A549 (cell line): ENCODE results near the gene RASGEF1C. TPM values are rescaled to one million over a fixed set of nuclear protein-coding genes. Genes with fewer than 3 reads are reported as not detected.

Experiments
- ATAC-seq, 2 experiments: fragments of 200-7000 bp in 1 of 2; fragments of >200 bp in 1 of 2; cut with Nextera tagmentation in 1 of 2; cut with Tn5 transposase in 1 of 2; 3 replicates each; pipeline versions ENCODE4 v1.8.0 to v1.9.1; 2018 to 2020; ENCODE audit warnings: mild to moderate bottlenecking in 1 of 2, moderate library complexity in 1 of 2
- CTCF ChIA-PET: fragments of 300-600 bp; sonication (Branson Sonifier 250); formaldehyde crosslinking; extraction: SDS; loops from one replicate; lab custom pipeline; 2021; ENCODE audit warnings: antibody characterized with exemption, inconsistent platforms; lab: Yijun Ruan, JAX
- POLR2A ChIA-PET: fragments of 350-600 bp; formaldehyde crosslinking; extraction: SDS; loops from one replicate; lab custom pipeline; 2021; ENCODE audit warnings: antibody characterized with exemption, inconsistent platforms; lab: Yijun Ruan, JAX
- DNase-seq, 2 experiments: peaks; one replicate each; pipeline versions ENCODE4 v3.0.0 to v3.0.0-alpha.2; 2011 to 2016; ENCODE audit warnings: low read depth in 1 of 2, low spot score in 1 of 2
- FAIRE-seq: peaks from 2 replicates; lab custom pipeline; 2011; peaks lifted over from hg19 to GRCh38; lab: Jason Lieb, UNC
- H3K27ac ChIP-seq, 2 experiments: fragments of >200 bp; sonication (Bioruptor Twin); formaldehyde crosslinking; 3 replicates each; pipeline ENCODE4 v1.5.1; 2016 to 2017
- H3K4me1 ChIP-seq: fragments of >200 bp; sonication (Bioruptor Twin); formaldehyde crosslinking; 3 replicates; pipeline ENCODE4 v1.6.1; 2016
- H3K4me2 ChIP-seq: fragments of >200 bp; sonication (Bioruptor Twin); formaldehyde crosslinking; 3 replicates; pipeline ENCODE4 v1.6.1; 2016
- H3K4me3 ChIP-seq: fragments of >200 bp; sonication (Bioruptor Twin); formaldehyde crosslinking; 3 replicates; pipeline ENCODE4 v1.5.1; 2016
- H3K9me3 ChIP-seq: fragments of >200 bp; sonication (Bioruptor Twin); formaldehyde crosslinking; 3 replicates; pipeline ENCODE4 v1.6.1; 2016
- ATOH8 ChIP-seq: fragments of 250-450 bp; sonication (Bioruptor Pico); IDR thresholded peaks from 2 replicates; pipeline ENCODE4 v1.5.0; 2020; ENCODE audit warnings: low read depth, mild to moderate bottlenecking, moderate library complexity
- CHD2 ChIP-seq: fragments of 150-350 bp; IDR thresholded peaks from 2 replicates; pipeline ENCODE4 v1.6.1; 2014; ENCODE audit warnings: low read length; ENCODE audit not compliant: partially characterized antibody
- EP300 ChIP-seq, 2 experiments: fragments of >200 bp; sonication (Bioruptor Twin); formaldehyde crosslinking; IDR thresholded peaks; 2 replicates in 1 of 2; 3 replicates in 1 of 2; pipeline ENCODE4 v1.6.1; 2016 to 2017
- HDAC2 ChIP-seq: fragments of 200-600 bp; sonication (generic); IDR thresholded peaks from 2 replicates; pipeline ENCODE4 v1.6.1; 2016
- HOXB13 ChIP-seq: fragments of 250-450 bp; sonication (Bioruptor Pico); IDR thresholded peaks from 2 replicates; pipeline ENCODE4 v1.5.0; 2020; ENCODE audit warnings: low read depth, mild to moderate bottlenecking, moderate library complexity
- JUN ChIP-seq, 2 experiments: fragments of >200 bp; sonication (Bioruptor Twin); formaldehyde crosslinking; IDR thresholded peaks; 2 replicates in 1 of 2; 3 replicates in 1 of 2; pipeline ENCODE4 v1.6.1; 2016 to 2017
- KDM1A ChIP-seq: fragments of 200-600 bp; sonication (generic); IDR thresholded peaks from 2 replicates; pipeline ENCODE4 v1.6.1; 2016; ENCODE audit warnings: low read depth, mild to moderate bottlenecking
- MAFK ChIP-seq: fragments of 450-650 bp; IDR thresholded peaks from 2 replicates; pipeline ENCODE4 v1.6.1; 2014; ENCODE audit not compliant: partially characterized antibody
- PBX3 ChIP-seq: IDR thresholded peaks from 2 replicates; pipeline ENCODE4 v1.6.1; 2012
- REST ChIP-seq: fragments of 200-600 bp; sonication (generic); IDR thresholded peaks from 2 replicates; pipeline ENCODE4 v1.6.1; 2016; ENCODE audit warnings: antibody characterized with exemption, mild to moderate bottlenecking, moderate library complexity
- TFCP2L1 ChIP-seq: fragments of 250-450 bp; sonication (Bioruptor Pico); IDR thresholded peaks from 2 replicates; pipeline ENCODE4 v1.5.0; 2021; ENCODE audit warnings: mild to moderate bottlenecking
- ZC3H11A ChIP-seq: fragments of 450-650 bp; IDR thresholded peaks from 2 replicates; pipeline ENCODE4 v1.6.1; 2014; ENCODE audit warnings: antibody characterized with exemption, mild to moderate bottlenecking
- ZNF302 ChIP-seq: fragments of 250-450 bp; sonication (Bioruptor Pico); IDR thresholded peaks from 2 replicates; pipeline ENCODE4 v1.9.0; 2021; ENCODE audit warnings: inconsistent platforms, mild to moderate bottlenecking, moderate library complexity
- WGBS: methylation state at CpG from one replicate; pipeline ENCODE4 v1.1.6; 2017; ENCODE audit errors: missing lambda C conversion rate; 5-methylcytosine and 5-hydroxymethylcytosine counted together
- polyA plus RNA-seq, 4 experiments: library from polyadenylated mRNA; depleted of rRNA in 3 of 4; stranded (reverse); fragments of >200 nt; fragmentation: RNase III in 1 of 4; extraction: RNeasy Plus Mini Kit Qiagen cat#74134 plus additional on column Dnase treatment in 1 of 4; gene quantifications; 2 replicates in 3 of 4; 3 replicates in 1 of 4; pipeline ENCODE4 v1.2.3, GENCODE V29; 2011 to 2017

RASGEF1C gene
- polyA plus RNA-seq, 2 of the 4 experiments (the other 2 are of a cell fraction): 0.12 TPM; not detected in 1

- CTCF ChIA-PET: interaction anchor here (1.2 to 1.3 kb wide), 2 partner anchors 11 to 15 kb away, joined by 4 to 5 read pairs; no protein-coding TSS in a partner anchor
- POLR2A ChIA-PET: interaction anchor here (0.6 kb wide), 1 partner anchor 12 kb away, joined by 3 read pairs; no protein-coding TSS in a partner anchor
Measured at GRCh38 chr5:180101451-180102105, 107.4 kb downstream of the RASGEF1C start.

GRCh38 chr5:180100621-180101450 lies 108.2 kb downstream of the RASGEF1C start:
- no peak overlapping the region for H3K4me3 ChIP-seq
- no peak overlapping the region for H3K27ac ChIP-seq
- ChIA-PET POLR2A (interaction anchor here (0.6 kb wide), 1 partner anchor 11 kb away, joined by 3 read pairs; no protein-coding TSS in a partner anchor), CTCF (interaction anchor here (1.3 kb wide), 1 partner anchor 16 kb away, joined by 4 read pairs; no protein-coding TSS in a partner anchor)
- 57% methylated on average over 17 of the region's 29 CpGs for WGBS
- H3K4me2 ChIP-seq: no peak overlapping the region
- no peak for ATAC-seq
- H3K4me1 ChIP-seq: no peaks in the 10 kb centered on the region
- DNase-seq: no peak
- peaks cover 7% of the 10 kb centered on the region; the same call in 2 of the 3 replicates for H3K9me3 ChIP-seq
- TF ChIP-seq MAFK: no peak
- FAIRE-seq: no peak

More at GRCh38 chr5:180101451-180102105, 107.4 kb downstream of the RASGEF1C start:
- H3K9me3 ChIP-seq: peaks cover 14% of the 10 kb centered on the region; the same call in 2 of the 3 replicates
- no peak for DNase-seq
- TF ChIP-seq CHD2 (no peak), KDM1A (no peak), ATOH8 (CRISPR knock-in tag) (no peak), EP300 (IDR thresholded peaks at IDR 0.05) (no peak), HDAC2 (no peak), REST (no peak), HOXB13 (CRISPR knock-in tag) (no peak), ZNF302 (CRISPR knock-in tag) (no peak), TFCP2L1 (CRISPR knock-in tag) (no peak), JUN (IDR thresholded peaks at IDR 0.05) (no peak), PBX3 (no peak), ZC3H11A (no peak)
- H3K4me2 ChIP-seq: no peak overlapping the region
- no peak for FAIRE-seq
- no peak overlapping the region for H3K27ac ChIP-seq
- H3K4me1 ChIP-seq: no peaks in the 10 kb centered on the region
- WGBS: 65% methylated on average over 18 of the region's 20 CpGs
- H3K4me3 ChIP-seq: no peak overlapping the region
- ATAC-seq: 0 out of 6 replicates have a peak, but pooled peaks of 1 of the 2 experiments have one; percentile 23
